Mucosa of rectum (tissue), 2 donors: ENCODE data around the gene FANCD2.

ENCODE experiments used
- H3K27ac ChIP-seq, 2 donors: one replicate each; pipeline ENCODE4 v1.7.0; 2013; ENCODE audit warnings: inconsistent platforms in 2 of 2, low read depth in 2 of 2, low read length in 2 of 2
- H3K27me3 ChIP-seq, 2 donors: one replicate each; pipeline ENCODE4 v1.7.0; 2013; ENCODE audit warnings: low read length in 2 of 2; ENCODE audit not compliant: control insufficient read depth in 2 of 2, insufficient read depth in 2 of 2
- H3K36me3 ChIP-seq, 2 donors: one replicate each; pipeline ENCODE4 v1.7.0; 2013; ENCODE audit warnings: low read length in 2 of 2; ENCODE audit not compliant: control insufficient read depth in 2 of 2, insufficient read depth in 2 of 2
- H3K4me1 ChIP-seq, 2 donors: one replicate each; pipeline ENCODE4 v1.7.0; 2013; ENCODE audit warnings: low read length in 2 of 2, mild to moderate bottlenecking in 1 of 2; ENCODE audit not compliant: control insufficient read depth in 2 of 2, insufficient read depth in 2 of 2
- H3K4me3 ChIP-seq, 2 donors: one replicate each; pipeline ENCODE4 v1.7.0; 2013; ENCODE audit warnings: low read length in 2 of 2
- H3K9ac ChIP-seq, 2 donors: one replicate each; pipeline ENCODE4 v1.7.0; 2013; ENCODE audit warnings: low read length in 2 of 2, low read depth in 1 of 2, mild to moderate bottlenecking in 1 of 2
- H3K9me3 ChIP-seq, 2 donors: one replicate each; pipeline ENCODE4 v1.7.0; 2013; ENCODE audit warnings: low read length in 2 of 2; ENCODE audit not compliant: control insufficient read depth in 2 of 2
- donor health status: healthy.
- donor health status: Normal muscosa, but diverticular disease.

FANCD2 gene

DNA sequence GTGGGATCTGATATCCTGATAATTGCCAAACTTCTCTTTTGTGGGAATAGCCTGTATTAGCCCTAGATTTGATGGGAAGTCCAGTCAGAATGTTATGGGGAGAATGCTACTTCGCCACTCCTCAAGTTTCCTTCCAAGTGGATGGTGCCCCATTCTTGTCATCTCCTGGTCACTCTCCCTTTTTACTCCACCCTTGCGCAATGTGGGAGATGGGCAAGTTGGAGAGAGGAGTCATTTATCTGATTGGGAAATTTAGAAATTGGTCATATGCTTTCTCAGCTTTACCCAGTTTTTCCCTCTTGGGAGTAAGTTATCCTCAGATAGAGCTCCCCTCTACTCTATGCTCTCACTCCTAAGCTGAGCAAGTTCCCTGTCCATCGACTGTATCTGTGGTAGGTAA lies 67.4 kb downstream of the FANCD2 start:
- Histone ChIP-seq H3K9me3 (no peaks in the 10 kb centered on the region), H3K4me1 (no peaks in the 10 kb centered on the region), H3K27ac (no peak overlapping the region), H3K36me3 (no peaks in the 10 kb centered on the region), H3K27me3 (no peaks in the 10 kb centered on the region), H3K4me3 (no peak overlapping the region), H3K9ac (no peak overlapping the region)

DNA sequence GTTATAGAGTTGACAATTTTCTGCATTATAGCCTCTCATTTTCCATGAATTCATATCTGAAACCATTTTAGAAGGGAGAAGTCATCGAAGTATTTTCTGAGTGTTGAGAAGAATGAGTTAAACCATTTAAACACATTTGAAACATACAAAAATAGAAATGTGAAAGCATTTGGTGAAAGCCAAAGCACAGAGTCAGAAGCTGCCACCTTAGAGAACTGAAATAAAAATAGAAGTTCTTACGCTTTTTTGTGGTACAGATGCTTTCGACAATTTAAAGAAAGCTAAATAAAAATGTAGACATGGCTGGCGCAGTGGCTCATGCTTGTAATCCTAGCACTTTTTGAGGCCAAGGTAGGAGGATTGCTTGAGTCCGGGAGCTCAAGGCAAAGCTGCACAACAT lies 72.8 kb downstream of the FANCD2 start:
- Histone ChIP-seq H3K9me3 (no peaks in the 10 kb centered on the region), H3K4me3 (no peak overlapping the region), H3K27ac (no peak overlapping the region), H3K4me1 (no peaks in the 10 kb centered on the region), H3K9ac (no peak overlapping the region), H3K27me3 (no peaks in the 10 kb centered on the region), H3K36me3 (no peaks in the 10 kb centered on the region)

DNA sequence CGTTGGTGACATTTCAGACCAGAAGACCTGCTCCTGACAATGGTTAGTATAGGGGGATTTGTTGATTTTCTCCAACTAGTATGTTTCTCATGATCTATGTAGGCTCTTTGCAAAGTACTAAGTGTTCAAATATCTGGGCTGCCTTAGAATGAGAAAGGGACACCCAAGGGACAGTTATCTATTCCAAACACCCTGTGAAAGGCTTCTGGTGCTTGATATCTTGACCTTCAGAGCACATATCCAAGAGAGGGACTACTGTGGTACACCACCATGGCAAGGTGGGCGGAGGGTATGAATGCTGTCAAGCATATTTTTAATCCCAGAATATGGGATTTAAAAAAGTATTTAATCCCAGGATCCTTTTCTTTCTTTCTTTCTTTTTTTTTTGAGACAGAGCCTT lies 80.7 kb downstream of the FANCD2 start:
- no peaks in the 10 kb centered on the region for H3K27me3 ChIP-seq
- H3K4me1 ChIP-seq = no peaks in the 10 kb centered on the region
- no peaks in the 10 kb centered on the region for H3K9me3 ChIP-seq
- H3K9ac ChIP-seq = no peak overlapping the region
- no peaks in the 10 kb centered on the region for H3K36me3 ChIP-seq
- no peak overlapping the region for H3K4me3 ChIP-seq
- H3K27ac ChIP-seq = no peak overlapping the region

DNA sequence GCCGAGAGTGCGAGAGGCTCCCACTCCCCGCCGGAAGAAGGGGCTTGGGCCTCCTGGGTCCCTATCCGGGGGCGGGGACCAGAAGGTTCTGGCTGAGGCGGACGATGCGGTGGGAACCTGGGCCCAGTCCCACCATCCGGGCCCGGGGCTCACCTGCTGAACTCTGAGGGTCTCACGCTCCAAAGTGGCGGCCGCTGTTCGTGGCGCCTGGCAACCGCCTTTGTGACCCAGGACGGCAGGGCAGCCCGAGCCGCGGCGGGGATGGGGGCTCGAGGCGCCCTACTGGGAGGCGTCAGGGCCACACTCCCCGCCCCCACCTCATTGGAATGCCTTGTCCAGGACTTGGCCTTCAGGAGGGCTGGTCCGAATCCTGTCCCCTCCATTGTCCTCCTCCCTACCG lies 81.9 kb downstream of the FANCD2 start, which contains the start of gene FANCD2OS:
Gene FANCD2OS (minus strand): TSS at position 165 of the 400 bp plus-strand sequence. CDS start 3,481 bp downstream, outside the sequence.
- Histone ChIP-seq H3K36me3 (no peaks in the 10 kb centered on the region), H3K9ac (no peak within 1 kb of the TSS), H3K4me3 (no peak within 1 kb of the TSS), H3K27ac (no peak within 1 kb of the TSS), H3K9me3 (no peaks in the 10 kb centered on the region), H3K4me1 (no peaks in the 10 kb centered on the region), H3K27me3 (no peaks in the 10 kb centered on the region)

DNA sequence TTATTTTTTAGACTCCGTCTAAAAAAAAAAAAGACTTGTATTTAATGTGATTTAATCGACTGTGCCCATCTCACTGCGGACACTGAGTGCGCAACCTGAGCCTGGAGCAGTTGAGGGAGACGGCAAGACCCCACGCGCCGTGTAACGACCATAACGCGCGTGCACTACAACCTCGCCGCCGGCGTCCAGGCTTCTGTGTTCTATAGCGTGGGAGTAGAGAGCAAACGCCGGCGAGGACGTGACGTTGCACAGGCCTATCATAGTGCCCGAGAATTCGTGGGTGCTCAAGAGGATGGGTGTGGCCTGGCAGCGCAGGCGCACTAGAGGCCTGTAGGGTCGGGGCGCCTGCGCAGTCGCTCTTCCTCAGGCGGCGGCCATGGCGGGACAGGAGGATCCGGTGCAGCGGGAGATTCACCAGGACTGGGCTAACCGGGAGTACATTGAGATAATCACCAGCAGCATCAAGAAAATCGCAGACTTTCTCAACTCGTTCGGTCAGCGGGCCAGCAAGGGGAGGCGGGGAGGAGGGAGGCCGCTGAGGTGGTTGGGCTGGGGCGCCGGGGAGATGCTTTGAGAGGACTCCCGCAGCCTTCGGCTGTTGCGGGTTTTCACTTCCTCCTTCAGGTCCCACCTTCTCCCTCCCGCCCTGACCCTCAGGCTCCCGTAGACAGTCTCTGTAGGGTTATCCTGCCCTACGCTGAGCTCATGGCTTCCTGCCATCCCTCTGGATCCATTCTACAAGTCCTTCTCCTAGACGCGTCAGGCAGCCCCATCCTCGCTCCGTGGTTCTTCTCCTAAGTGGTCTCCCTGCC lies 89.3 kb downstream of the FANCD2 start, which contains the start of gene BRK1:
Gene BRK1 (plus strand): TSS at position 350 of the 812 bp plus-strand sequence. CDS start 27 bp downstream, at position 377.
- Histone ChIP-seq H3K27ac (peak within 1 kb of the TSS; percentile 56 to 64), H3K4me3 (peak within 1 kb of the TSS; percentile 85 to 100), H3K9ac (peak within 1 kb of the TSS; percentile 76 to 87), H3K9me3 (no peaks in the 10 kb centered on the region), H3K4me1 (peaks cover 6 to 10% of the 10 kb centered on the region in 2 donors), H3K36me3 (no peaks in the 10 kb centered on the region), H3K27me3 (no peaks in the 10 kb centered on the region)

DNA sequence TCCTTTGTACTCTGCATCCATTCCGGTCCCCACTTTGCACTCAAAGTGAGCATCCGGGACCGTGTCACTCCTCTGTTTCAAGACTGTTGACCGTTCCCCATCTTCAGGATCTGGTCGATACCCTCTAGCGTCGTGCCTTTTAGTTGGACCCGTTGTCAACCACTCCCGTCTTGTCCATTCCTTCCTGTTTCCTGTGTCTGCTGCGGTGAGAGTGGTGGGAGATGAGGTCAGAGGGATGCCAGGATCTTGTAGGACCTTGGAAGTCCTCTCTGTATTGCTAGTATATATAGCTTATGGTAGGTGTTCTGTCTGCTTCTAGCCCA lies 89.9 kb downstream of the FANCD2 start:
- Histone ChIP-seq H3K27me3 (no peaks in the 10 kb centered on the region), H3K4me1 (peaks cover 6 to 10% of the 10 kb centered on the region in 2 donors), H3K36me3 (peaks cover 0 to 3% of the 10 kb centered on the region in 2 donors), H3K9ac (peak overlapping the region; percentile 76 to 87), H3K4me3 (peak overlapping the region; percentile 85 to 100), H3K27ac (peak overlapping the region; percentile 56 to 64), H3K9me3 (no peaks in the 10 kb centered on the region)

DNA sequence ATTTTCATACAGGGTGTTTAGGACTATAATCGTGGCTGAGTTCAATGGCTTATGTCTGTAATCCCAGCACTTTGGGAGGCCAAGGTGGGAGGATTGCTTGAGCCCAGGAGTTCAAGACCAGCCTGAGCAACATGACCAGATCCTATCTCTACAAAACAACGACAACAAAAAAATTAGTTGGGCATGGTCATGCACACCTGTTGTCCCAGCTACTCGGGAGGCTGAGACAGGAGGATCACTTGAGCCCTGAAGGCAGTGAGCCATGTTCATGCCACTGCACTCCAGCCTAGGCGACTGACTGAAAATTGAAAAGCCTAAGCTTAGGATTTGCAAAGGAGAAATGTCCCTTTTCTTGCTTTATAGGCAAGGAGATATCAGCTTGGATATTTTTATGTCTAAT lies 90.7 kb downstream of the FANCD2 start:
- peak overlapping the region in 1 of 2 donors; percentile 100 for H3K4me3 ChIP-seq
- no peak overlapping the region for H3K27ac ChIP-seq
- H3K27me3 ChIP-seq = no peaks in the 10 kb centered on the region
- no peak overlapping the region for H3K9ac ChIP-seq
- H3K9me3 ChIP-seq = no peaks in the 10 kb centered on the region
- peaks cover 3 to 6% of the 10 kb centered on the region in 2 donors for H3K36me3 ChIP-seq
- H3K4me1 ChIP-seq = peaks cover 6 to 10% of the 10 kb centered on the region in 2 donors

DNA sequence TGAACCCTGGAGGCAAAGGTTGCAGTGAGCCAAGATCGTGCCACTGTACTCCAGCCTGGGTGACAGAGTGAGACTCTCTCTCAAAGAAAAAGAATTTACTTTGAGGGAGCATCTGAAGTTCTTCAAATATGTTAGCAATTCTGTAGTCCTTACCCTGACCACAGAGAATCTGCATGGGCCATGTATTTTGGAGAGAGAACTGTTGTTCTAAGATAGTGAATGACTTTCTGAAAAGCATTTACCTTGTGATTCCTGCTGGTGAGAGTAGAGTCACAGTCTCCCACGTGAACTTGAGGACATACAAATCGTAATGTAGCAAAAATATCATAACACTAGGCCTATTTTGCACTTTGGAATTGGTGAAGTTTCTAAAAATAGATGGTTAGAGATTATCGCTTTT lies 93.1 kb downstream of the FANCD2 start:
- Histone ChIP-seq H3K9me3 (no peaks in the 10 kb centered on the region), H3K27me3 (no peaks in the 10 kb centered on the region), H3K36me3 (peaks cover 3 to 6% of the 10 kb centered on the region in 2 donors), H3K9ac (no peak overlapping the region), H3K27ac (no peak overlapping the region), H3K4me3 (no peak overlapping the region), H3K4me1 (peaks cover 6 to 10% of the 10 kb centered on the region in 2 donors)

DNA sequence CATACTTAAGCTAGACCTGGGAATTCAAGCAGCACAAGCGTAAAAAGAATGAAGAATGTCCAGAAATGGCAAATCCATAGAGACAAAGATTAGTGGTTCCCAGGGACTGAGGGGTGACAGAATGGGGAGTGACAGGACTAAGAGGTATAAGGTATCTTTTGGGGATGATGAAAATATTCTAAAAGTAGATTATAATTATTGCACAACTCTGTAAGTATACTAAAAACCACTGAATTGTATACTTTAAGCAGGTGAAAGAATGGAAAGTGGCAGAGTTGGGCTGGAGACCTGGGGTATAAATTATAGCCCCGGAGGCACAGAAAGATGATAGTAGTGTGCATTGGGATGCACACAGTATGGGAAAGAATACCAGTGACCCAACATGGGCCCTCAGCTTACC lies 94.8 kb downstream of the FANCD2 start:
- H3K4me3 ChIP-seq = no peak overlapping the region
- no peaks in the 10 kb centered on the region for H3K27me3 ChIP-seq
- no peak overlapping the region for H3K9ac ChIP-seq
- no peak overlapping the region for H3K27ac ChIP-seq
- H3K4me1 ChIP-seq = peaks cover 6 to 9% of the 10 kb centered on the region in 2 donors
- no peaks in the 10 kb centered on the region for H3K9me3 ChIP-seq
- H3K36me3 ChIP-seq = peaks cover 5 to 14% of the 10 kb centered on the region in 2 donors

DNA sequence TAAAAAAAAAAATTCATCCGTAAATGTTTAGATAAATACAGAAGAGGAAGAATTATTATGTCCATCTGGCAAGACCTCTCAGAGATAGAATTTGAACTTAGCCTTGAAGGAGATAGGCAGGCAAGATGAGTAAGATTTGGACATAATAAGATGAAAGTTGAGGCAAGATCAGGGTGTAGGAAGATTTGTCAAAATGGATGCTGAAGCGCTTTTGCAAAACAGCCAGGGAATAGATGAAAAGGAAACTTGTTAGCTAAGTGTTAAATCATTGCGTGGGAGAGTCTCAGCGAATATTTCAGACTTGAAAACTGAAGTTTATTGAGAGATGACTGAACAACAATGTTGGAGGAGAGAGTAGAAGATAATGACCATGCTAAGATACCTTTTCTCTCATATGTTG lies 96.5 kb downstream of the FANCD2 start:
- H3K36me3 ChIP-seq = peaks cover 19 to 25% of the 10 kb centered on the region in 2 donors
- H3K9ac ChIP-seq = no peak overlapping the region
- no peaks in the 10 kb centered on the region for H3K9me3 ChIP-seq
- no peak overlapping the region for H3K4me3 ChIP-seq
- no peaks in the 10 kb centered on the region for H3K27me3 ChIP-seq
- H3K4me1 ChIP-seq = no peaks in the 10 kb centered on the region
- H3K27ac ChIP-seq = no peak overlapping the region
